Dedifferentiated amniotic fluid mesenchymal stem cell (primary cell): ENCODE measurements around the gene FBXL17.

Experiments used
- DNase-seq: peaks from one replicate; pipeline ENCODE4 v3.0.0-alpha.2; 2016; ENCODE audit errors: extremely low spot score

FBXL17 gene

GRCh38 chr5:107997338-107997980 lies 384.4 kb downstream of the FBXL17 start:
- DNase-seq = no peak

- DNase-seq = no peak
These were observed 388.6 kb downstream of the FBXL17 start for GRCh38 chr5:107993341-107993740.

- no peak for DNase-seq
These were observed 390.8 kb downstream of the FBXL17 start for GRCh38 chr5:107990881-107991810.

GRCh38 chr5:107985144-107985543 lies 396.8 kb downstream of the FBXL17 start:
- no peak for DNase-seq

- DNase-seq = no peak
These were observed 399.0 kb downstream of the FBXL17 start for GRCh38 chr5:107982703-107983425.

GRCh38 chr5:107980923-107981692 lies 400.8 kb downstream of the FBXL17 start:
- no peak for DNase-seq

GRCh38 chr5:107979900-107980299 lies 402.0 kb downstream of the FBXL17 start:
- DNase-seq = no peak

GRCh38 chr5:107979291-107979690 lies 402.6 kb downstream of the FBXL17 start:
- no peak for DNase-seq

- no peak for DNase-seq
These were observed 404.3 kb downstream of the FBXL17 start for GRCh38 chr5:107977550-107978071.

GRCh38 chr5:107975568-107975967 lies 406.3 kb downstream of the FBXL17 start:
- no peak for DNase-seq

GRCh38 chr5:107971846-107972245 lies 410.1 kb downstream of the FBXL17 start:
- DNase-seq = no peak

GRCh38 chr5:107969847-107970246 lies 412.1 kb downstream of the FBXL17 start:
- DNase-seq = no peak

- no peak for DNase-seq
These were observed 412.9 kb downstream of the FBXL17 start for GRCh38 chr5:107968998-107969397.

- DNase-seq = peak; percentile 15
These were observed 413.5 kb downstream of the FBXL17 start for GRCh38 chr5:107968406-107968843.

GRCh38 chr5:107966201-107966600 lies 415.7 kb downstream of the FBXL17 start:
- DNase-seq = no peak

GRCh38 chr5:107964722-107965121 lies 417.2 kb downstream of the FBXL17 start:
- no peak for DNase-seq

- DNase-seq = no peak
These were observed 422.2 kb downstream of the FBXL17 start for GRCh38 chr5:107959573-107960279.

- DNase-seq = no peak
These were observed 423.0 kb downstream of the FBXL17 start for GRCh38 chr5:107958861-107959260.

- no peak for DNase-seq
These were observed 423.5 kb downstream of the FBXL17 start for GRCh38 chr5:107958432-107958831.

- DNase-seq = no peak
These were observed 424.8 kb downstream of the FBXL17 start for GRCh38 chr5:107957051-107957450.

GRCh38 chr5:107955321-107955720 lies 426.6 kb downstream of the FBXL17 start:
- no peak for DNase-seq
